Measurements from ENCODE around the gene PGC.

PGC gene

GRCh38 chr6:41726876-41727275 is 20.3 kb downstream of the PGC start:
- ChIA-PET CTCF (no interaction called here), POLR2A (no interaction called here)
- no peak for DNase-seq (ENCODE audit: extremely low spot score)
- TF ChIP-seq FOXA1 (IDR thresholded peaks at IDR 0.05) (no peak), L3MBTL2 (conservative IDR thresholded peaks at IDR 0.05) (no peak), SUZ12 (IDR thresholded peaks at IDR 0.05) (no peak), HDGF (IDR thresholded peaks at IDR 0.05; ENCODE audit: borderline replicate concordance) (no peak), TARDBP (IDR thresholded peaks at IDR 0.05) (no peak), ZNF384 (IDR thresholded peaks at IDR 0.05) (no peak), ARNT (IDR thresholded peaks at IDR 0.05) (no peak), FOXM1 (IDR thresholded peaks at IDR 0.05; ENCODE audit: borderline replicate concordance) (no peak), BHLHE40 (IDR thresholded peaks at IDR 0.05; ENCODE audit: borderline replicate concordance) (no peak), ELF4 (IDR thresholded peaks at IDR 0.05) (no peak), FOXK2 (IDR thresholded peaks at IDR 0.05) (no peak), SP1 (IDR thresholded peaks at IDR 0.05) (no peak), NFRKB (IDR thresholded peaks at IDR 0.05) (no peak), LEF1 (IDR thresholded peaks at IDR 0.05; ENCODE audit: borderline replicate concordance) (no peak), PKNOX1 (IDR thresholded peaks at IDR 0.05) (no peak), CTBP1 (IDR thresholded peaks at IDR 0.05; ENCODE audit: borderline replicate concordance) (no peak)

GRCh38 chr6:41724586-41725501 is 22.4 kb downstream of the PGC start:
- TF ChIP-seq CTBP1 (IDR thresholded peaks at IDR 0.05; ENCODE audit: borderline replicate concordance) (no peak), FOXA1 (IDR thresholded peaks at IDR 0.05) (no peak), PKNOX1 (IDR thresholded peaks at IDR 0.05) (no peak), BHLHE40 (IDR thresholded peaks at IDR 0.05; ENCODE audit: borderline replicate concordance) (no peak), TARDBP (IDR thresholded peaks at IDR 0.05) (no peak), HDGF (IDR thresholded peaks at IDR 0.05; ENCODE audit: borderline replicate concordance) (no peak), ELF4 (IDR thresholded peaks at IDR 0.05) (no peak), NFRKB (IDR thresholded peaks at IDR 0.05) (no peak), FOXM1 (IDR thresholded peaks at IDR 0.05; ENCODE audit: borderline replicate concordance) (no peak), SP1 (IDR thresholded peaks at IDR 0.05) (no peak), SUZ12 (IDR thresholded peaks at IDR 0.05) (no peak), L3MBTL2 (conservative IDR thresholded peaks at IDR 0.05) (no peak)
- POLR2A ChIA-PET = interaction anchor here (1.3 kb wide), 1 partner anchor 10 kb away, joined by 4 read pairs; no protein-coding TSS in a partner anchor
- no peak for DNase-seq (ENCODE audit: extremely low spot score)
- CTCF ChIA-PET = no interaction called here

GRCh38 chr6:41724228-41724580 is 23.0 kb downstream of the PGC start:
- CTCF ChIA-PET = no interaction called here
- DNase-seq (ENCODE audit: extremely low spot score) = no peak
- TF ChIP-seq ARNT (IDR thresholded peaks at IDR 0.05) = no peak
- TF ChIP-seq L3MBTL2 (conservative IDR thresholded peaks at IDR 0.05) = no peak
- no peak for TF ChIP-seq SUZ12 (IDR thresholded peaks at IDR 0.05)
- no peak for TF ChIP-seq BHLHE40 (IDR thresholded peaks at IDR 0.05; ENCODE audit: borderline replicate concordance)
- no peak for TF ChIP-seq ZNF384 (IDR thresholded peaks at IDR 0.05)
- TF ChIP-seq ELF4 (IDR thresholded peaks at IDR 0.05) = no peak
- TF ChIP-seq FOXK2 (IDR thresholded peaks at IDR 0.05) = no peak
- TF ChIP-seq NFRKB (IDR thresholded peaks at IDR 0.05) = no peak
- no peak for TF ChIP-seq TARDBP (IDR thresholded peaks at IDR 0.05)
- TF ChIP-seq HDGF (IDR thresholded peaks at IDR 0.05; ENCODE audit: borderline replicate concordance) = no peak
- TF ChIP-seq LEF1 (IDR thresholded peaks at IDR 0.05; ENCODE audit: borderline replicate concordance) = no peak
- no peak for TF ChIP-seq PKNOX1 (IDR thresholded peaks at IDR 0.05)
- TF ChIP-seq SP1 (IDR thresholded peaks at IDR 0.05) = no peak
- TF ChIP-seq FOXA1 (IDR thresholded peaks at IDR 0.05) = no peak
- POLR2A ChIA-PET = interaction anchor here (1.3 kb wide), 1 partner anchor 10 kb away, joined by 4 read pairs; no protein-coding TSS in a partner anchor

GRCh38 chr6:41723530-41724227 is 23.5 kb downstream of the PGC start:
- POLR2A ChIA-PET = interaction anchor here (1.3 kb wide), 1 partner anchor 11 kb away, joined by 4 read pairs; no protein-coding TSS in a partner anchor
- CTCF ChIA-PET = no interaction called here
- DNase-seq (ENCODE audit: extremely low spot score) = no peak
- no peak for TF ChIP-seq SP1 (IDR thresholded peaks at IDR 0.05)
- TF ChIP-seq LEF1 (IDR thresholded peaks at IDR 0.05; ENCODE audit: borderline replicate concordance) = no peak
- TF ChIP-seq L3MBTL2 (conservative IDR thresholded peaks at IDR 0.05) = no peak
- TF ChIP-seq SUZ12 (IDR thresholded peaks at IDR 0.05) = no peak
- TF ChIP-seq FOXK2 (IDR thresholded peaks at IDR 0.05) = no peak
- TF ChIP-seq BHLHE40 (IDR thresholded peaks at IDR 0.05; ENCODE audit: borderline replicate concordance) = no peak
- TF ChIP-seq TARDBP (IDR thresholded peaks at IDR 0.05) = no peak
- no peak for TF ChIP-seq ARNT (IDR thresholded peaks at IDR 0.05)

- TF ChIP-seq SP1 (IDR thresholded peaks at IDR 0.05) = no peak
- no peak for DNase-seq (ENCODE audit: extremely low spot score)
- ChIA-PET CTCF (no interaction called here), POLR2A (interaction anchor here (1.3 kb wide), 1 partner anchor 12 kb away, joined by 4 read pairs; no protein-coding TSS in a partner anchor)
Measured at GRCh38 chr6:41722969-41723529, 24.1 kb downstream of the PGC start.
